Type B pancreatic cell (in vitro differentiated cells): ENCODE data around the gene TRIML1. TPM values are rescaled to one million over a fixed set of nuclear protein-coding genes. Genes with fewer than 3 reads are reported as not detected.
A peak's percentile ranks its signal among the peaks of the same experiment; 100 is the strongest.

Experiments
- DNase-seq: peaks from one replicate; pipeline ENCODE4 v3.0.0; 2021; ENCODE audit warnings: mixed read lengths; ENCODE audit not compliant: unreplicated experiment; ENCODE audit errors: extremely low spot score
- H3K27ac Mint-ChIP-seq: 2 replicates; pipeline ENCODE4 v1.8.0; 2021; ENCODE audit warnings: mild to moderate bottlenecking, mixed read lengths
- H3K27me3 Mint-ChIP-seq: 2 replicates; pipeline ENCODE4 v1.8.0; 2021; ENCODE audit warnings: mixed read lengths
- H3K36me3 Mint-ChIP-seq: 2 replicates; pipeline ENCODE4 v1.8.0; 2021; ENCODE audit warnings: mixed read lengths
- H3K4me1 Mint-ChIP-seq: one replicate; pipeline ENCODE4 v1.8.0; 2021; ENCODE audit warnings: mixed read lengths; ENCODE audit not compliant: unreplicated experiment
- H3K4me3 Mint-ChIP-seq: 2 replicates; pipeline ENCODE4 v1.8.0; 2021; ENCODE audit warnings: mild to moderate bottlenecking, mixed read lengths
- H3K9me3 Mint-ChIP-seq: 2 replicates; pipeline ENCODE4 v1.8.0; 2021; ENCODE audit warnings: mixed read lengths
- CTCF ChIP-seq: fragments of 200-600 bp; sonication (generic); conservative IDR thresholded peaks from 2 replicates; pipeline ENCODE4 v1.5.0; 2021; ENCODE audit warnings: antibody characterized with exemption, mild to moderate bottlenecking
- total RNA-seq: library from RNA; stranded (reverse); gene quantifications from 2 replicates; pipeline ENCODE4 v1.2.1, GENCODE V29; 2021; ENCODE audit warnings: low replicate concordance

The TRIML1 gene
- total RNA-seq, 1 donor from 2014 or later: 0.82 TPM

GRCh38 chr4:188121530-188121929 is 17.7 kb upstream of the TRIML1 start:
- Mint-ChIP-seq H3K36me3 (no peaks in the 10 kb centered on the region), H3K4me3 (no peak overlapping the region), H3K4me1 (no peaks in the 10 kb centered on the region), H3K9me3 (no peaks in the 10 kb centered on the region), H3K27me3 (no peaks in the 10 kb centered on the region), H3K27ac (no peak overlapping the region)
- DNase-seq: no peak
- no peak for TF ChIP-seq CTCF

GRCh38 chr4:188127214-188127874 is 11.9 kb upstream of the TRIML1 start:
- Mint-ChIP-seq H3K36me3 (no peaks in the 10 kb centered on the region), H3K27me3 (no peaks in the 10 kb centered on the region), H3K9me3 (peaks cover 3% of the 10 kb centered on the region), H3K27ac (peak overlapping the region; percentile 42), H3K4me1 (no peaks in the 10 kb centered on the region), H3K4me3 (no peak overlapping the region)
- no peak for TF ChIP-seq CTCF
- DNase-seq: no peak

- no peak overlapping the region for H3K4me3 Mint-ChIP-seq
- H3K27me3 Mint-ChIP-seq: no peaks in the 10 kb centered on the region
- peaks cover 3% of the 10 kb centered on the region for H3K9me3 Mint-ChIP-seq
- H3K4me1 Mint-ChIP-seq: no peaks in the 10 kb centered on the region
- TF ChIP-seq CTCF: no peak
- H3K27ac Mint-ChIP-seq: no peak overlapping the region
- H3K36me3 Mint-ChIP-seq: no peaks in the 10 kb centered on the region
- no peak for DNase-seq
These were observed 8.9 kb upstream of the TRIML1 start for GRCh38 chr4:188130355-188130754.

GRCh38 chr4:188132232-188132631 is 7.0 kb upstream of the TRIML1 start:
- Mint-ChIP-seq H3K4me3 (no peak overlapping the region), H3K27me3 (no peaks in the 10 kb centered on the region), H3K9me3 (peaks cover 2% of the 10 kb centered on the region), H3K4me1 (no peaks in the 10 kb centered on the region), H3K27ac (no peak overlapping the region), H3K36me3 (no peaks in the 10 kb centered on the region)
- no peak for DNase-seq
- no peak for TF ChIP-seq CTCF

GRCh38 chr4:188138227-188138626 is 1.0 kb upstream of the TRIML1 start:
- H3K27ac Mint-ChIP-seq: no peak overlapping the region
- no peaks in the 10 kb centered on the region for H3K4me1 Mint-ChIP-seq
- TF ChIP-seq CTCF: no peak
- no peaks in the 10 kb centered on the region for H3K27me3 Mint-ChIP-seq
- no peak overlapping the region for H3K4me3 Mint-ChIP-seq
- no peaks in the 10 kb centered on the region for H3K36me3 Mint-ChIP-seq
- DNase-seq: no peak
- H3K9me3 Mint-ChIP-seq: no peaks in the 10 kb centered on the region

GRCh38 chr4:188139671-188140070 is 430 bp downstream of the TRIML1 start:
- Mint-ChIP-seq H3K4me1 (no peaks in the 10 kb centered on the region), H3K36me3 (no peaks in the 10 kb centered on the region), H3K27me3 (no peaks in the 10 kb centered on the region), H3K27ac (no peak overlapping the region), H3K4me3 (no peak overlapping the region), H3K9me3 (no peaks in the 10 kb centered on the region)
- DNase-seq: no peak
- no peak for TF ChIP-seq CTCF
